Measurements from ENCODE around the gene SMC3.

SMC3 gene

GRCh38 chr10:110647136-110647430 is 79.6 kb downstream of the SMC3 start:
- no peak for DNase-seq (ENCODE audit: low read depth)

- no peak for DNase-seq (ENCODE audit: low read depth)
Measured at GRCh38 chr10:110648692-110649346, 81.3 kb downstream of the SMC3 start.

GRCh38 chr10:110649347-110650264 is 82.1 kb downstream of the SMC3 start:
- DNase-seq (ENCODE audit: low read depth), result no peak

GRCh38 chr10:110650265-110650668 is 82.8 kb downstream of the SMC3 start:
- DNase-seq (ENCODE audit: low read depth), result no peak

- no peak for DNase-seq (ENCODE audit: low read depth)
Measured at GRCh38 chr10:110651044-110651958, 83.8 kb downstream of the SMC3 start.

GRCh38 chr10:110652475-110653118 is 85.1 kb downstream of the SMC3 start:
- DNase-seq (ENCODE audit: low read depth), result no peak
